ENCODE measurements around the gene DENND5B.

Gene DENND5B

GRCh38 chr12:31343139-31343538 is 247.8 kb downstream of the DENND5B start:
- DNase-seq (ENCODE audit: insufficient read length, low spot score) (no peak), FAIRE-seq (no peak)
- TF ChIP-seq CTCF (IDR thresholded peaks at IDR 0.05; ENCODE audit: insufficient read depth, missing control alignments), result no peak

GRCh38 chr12:31342286-31342685 is 248.7 kb downstream of the DENND5B start:
- TF ChIP-seq CTCF (IDR thresholded peaks at IDR 0.05; ENCODE audit: insufficient read depth, missing control alignments), result no peak
- FAIRE-seq (no peak), DNase-seq (ENCODE audit: insufficient read length, low spot score) (no peak)

- TF ChIP-seq CTCF (IDR thresholded peaks at IDR 0.05; ENCODE audit: insufficient read depth, missing control alignments), result no peak
- no peak for FAIRE-seq
- no peak for DNase-seq (ENCODE audit: insufficient read length, low spot score)
Measured at GRCh38 chr12:31339831-31340622, 250.9 kb downstream of the DENND5B start.

GRCh38 chr12:31337952-31338351 is 253.0 kb downstream of the DENND5B start:
- no peak for DNase-seq (ENCODE audit: insufficient read length, low spot score)
- TF ChIP-seq CTCF (IDR thresholded peaks at IDR 0.05; ENCODE audit: insufficient read depth, missing control alignments), result no peak
- FAIRE-seq, result no peak
